Measurements from ENCODE around the gene BBS9.
A peak's percentile ranks its signal among the peaks of the same experiment; 100 is the strongest.
"Not testable (repeated sequence)": the region's sequence is repeated elsewhere in the genome, so short reads cannot be mapped to it uniquely, and the experiment has no call there.

Gene BBS9

DNA sequence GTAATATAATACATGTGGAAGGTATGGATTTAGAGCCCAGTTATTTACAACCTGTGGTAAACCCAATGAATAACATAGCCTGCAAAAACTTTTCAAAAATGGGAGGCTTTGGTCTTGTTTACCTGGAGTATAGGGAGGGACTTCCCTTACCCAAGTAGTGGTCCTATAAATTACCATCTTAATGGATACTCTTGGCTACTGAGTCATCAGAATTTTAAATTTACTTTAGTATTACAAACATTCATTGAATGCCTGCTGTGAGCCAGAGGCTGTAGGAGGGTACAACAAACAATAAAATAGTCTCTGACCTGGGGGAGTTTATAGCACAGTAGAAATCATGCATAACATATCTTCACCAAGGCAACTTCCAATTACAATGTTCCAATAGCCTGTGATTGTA lies 365.1 kb downstream of the BBS9 start:
- peak; percentile 20 for DNase-seq (ENCODE audit: low read depth, low spot score)

DNA sequence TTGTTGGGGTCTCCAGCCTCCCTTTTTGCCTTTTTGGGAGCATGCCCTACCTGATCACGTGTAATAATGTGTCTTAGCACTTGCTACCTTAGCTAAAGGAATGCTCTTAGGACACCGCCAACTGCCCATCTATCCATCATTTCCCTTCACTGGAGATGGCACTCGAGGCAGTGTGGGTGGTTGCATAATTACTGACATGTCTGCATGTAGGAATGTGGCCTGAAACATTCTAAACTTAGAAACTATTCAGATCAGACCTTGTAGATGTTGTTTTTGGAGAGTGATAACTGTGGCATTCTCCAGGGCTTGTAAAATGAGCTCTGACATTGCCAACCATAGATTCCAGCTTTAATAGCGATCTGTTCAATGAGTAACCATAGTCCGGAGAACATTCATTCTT lies 365.8 kb downstream of the BBS9 start:
- DNase-seq (ENCODE audit: low read depth, low spot score) = no peak

DNA sequence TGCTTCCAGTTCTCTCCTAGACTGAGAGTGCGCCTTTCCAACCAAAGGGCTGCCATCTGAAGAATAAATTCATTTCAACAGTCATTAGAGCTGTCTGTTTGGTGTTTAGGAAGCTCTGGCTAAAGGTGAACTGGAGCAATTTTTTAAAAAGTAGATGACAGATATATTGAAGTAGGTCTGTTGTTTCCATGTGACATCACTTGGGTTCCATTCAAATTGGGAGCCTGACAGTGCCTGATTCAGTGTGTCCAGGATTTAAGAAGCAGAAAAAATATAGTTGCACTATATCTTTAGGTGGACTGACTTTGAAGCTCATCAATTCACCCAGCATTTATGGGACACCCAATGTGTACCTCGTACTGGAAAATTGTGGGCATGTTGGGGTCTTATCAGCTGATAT lies 367.7 kb downstream of the BBS9 start:
- no peak for DNase-seq (ENCODE audit: low read depth, low spot score)

DNA sequence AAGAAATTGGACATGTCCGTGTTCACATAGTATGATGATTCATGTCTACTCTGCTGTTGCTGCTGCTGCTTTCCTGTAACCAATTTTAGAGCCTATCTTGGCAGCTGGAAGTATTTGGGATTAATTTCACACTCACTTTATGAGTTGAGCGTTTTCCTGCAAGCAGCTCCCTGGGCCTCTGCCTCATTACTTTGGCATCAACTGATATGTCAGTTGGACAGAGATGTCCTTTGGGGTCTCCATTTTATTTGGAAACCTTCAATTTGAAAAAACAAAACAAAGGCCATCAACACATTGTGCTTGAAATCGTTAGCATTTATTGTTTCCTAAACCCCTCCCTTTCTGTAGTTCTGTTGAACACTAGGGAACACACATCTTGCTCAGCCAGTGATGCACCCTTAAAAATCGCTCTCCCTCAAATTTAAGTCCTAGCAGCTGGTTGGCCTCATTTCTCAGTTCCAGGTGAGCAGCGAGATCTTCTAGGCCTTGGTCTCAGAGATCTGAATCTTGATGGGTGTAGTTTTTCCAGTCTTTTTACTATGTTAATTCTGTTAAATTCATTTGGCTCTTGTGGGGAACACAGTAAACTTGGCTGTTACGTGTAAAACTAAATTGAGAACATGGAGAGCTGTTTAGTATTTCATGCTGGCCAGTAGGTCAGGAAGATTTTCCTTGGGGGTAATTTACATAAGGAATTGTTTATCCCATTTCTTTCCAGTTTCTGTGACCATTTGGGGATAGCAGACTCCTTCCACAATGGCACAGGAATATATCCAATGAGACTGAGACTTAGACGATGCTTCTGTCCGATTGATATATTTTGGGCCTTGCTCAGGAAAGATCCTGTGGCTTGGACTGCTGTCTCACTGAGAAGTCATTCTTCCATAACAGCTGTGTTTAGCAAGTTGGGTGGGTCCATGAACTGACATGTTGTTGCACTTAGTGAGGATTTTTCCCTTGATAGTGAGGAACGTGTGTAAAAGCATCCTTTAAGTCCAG lies 371.6 kb downstream of the BBS9 start:
- DNase-seq (ENCODE audit: low read depth, low spot score) = no peak

DNA sequence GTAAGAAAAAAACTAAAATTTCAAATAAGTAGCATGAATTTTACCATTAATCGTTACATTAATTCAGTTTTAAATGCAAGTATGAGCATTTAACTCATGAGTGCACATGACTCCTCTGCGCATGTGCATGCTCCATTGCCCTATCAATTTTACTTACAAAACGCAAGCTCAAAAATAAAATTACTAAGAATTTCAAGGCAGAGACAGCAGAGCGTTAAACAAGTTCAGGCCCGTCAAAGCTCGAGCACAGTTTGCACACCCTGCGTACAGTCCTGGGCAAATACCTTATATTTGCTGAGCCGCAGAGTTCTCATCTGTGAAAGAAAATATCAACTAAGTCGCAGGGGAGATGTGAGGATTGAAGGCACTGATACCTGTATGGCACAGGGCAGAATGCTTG lies 373.6 kb downstream of the BBS9 start:
- no peak for DNase-seq (ENCODE audit: low read depth, low spot score)

DNA sequence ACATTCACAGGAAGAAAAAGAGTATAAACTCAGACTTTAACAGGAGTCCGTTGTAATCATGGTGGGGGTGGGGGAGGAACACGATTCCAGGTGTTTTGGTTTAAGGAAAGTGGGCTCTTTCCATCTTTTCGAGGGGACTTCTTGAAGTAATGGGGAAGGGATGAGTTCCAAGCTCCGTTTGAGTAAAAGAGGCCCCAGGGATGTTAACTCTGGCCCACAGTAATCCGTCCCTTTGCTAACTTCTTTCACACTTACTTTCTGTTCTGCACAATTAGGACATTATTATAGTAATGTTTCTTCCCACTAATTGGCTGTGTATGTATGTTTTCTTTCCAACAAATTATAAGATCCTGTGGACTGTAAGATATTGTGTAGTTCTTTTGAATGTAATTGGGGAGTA lies 374.4 kb downstream of the BBS9 start:
- no peak for DNase-seq (ENCODE audit: low read depth, low spot score)

DNA sequence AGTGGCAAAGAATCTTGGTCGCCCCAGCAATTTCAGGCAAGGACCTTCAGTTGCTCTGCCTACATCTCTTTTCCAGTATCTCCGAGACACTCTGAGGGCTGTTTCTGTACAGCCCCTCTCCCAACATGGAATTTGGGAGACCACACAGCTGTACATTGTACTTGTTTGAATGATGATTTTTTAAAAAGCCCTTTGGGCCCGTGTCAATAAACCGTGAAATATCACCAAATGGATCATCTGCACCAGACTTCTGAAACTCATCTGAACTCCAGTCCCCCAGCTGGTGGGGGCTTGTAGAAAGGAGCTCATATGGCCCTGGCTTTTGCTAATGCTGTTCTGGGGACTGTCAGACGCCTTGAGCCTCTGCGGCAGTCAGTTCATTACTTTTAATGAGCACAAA lies 374.9 kb downstream of the BBS9 start:
- no peak for DNase-seq (ENCODE audit: low read depth, low spot score)

DNA sequence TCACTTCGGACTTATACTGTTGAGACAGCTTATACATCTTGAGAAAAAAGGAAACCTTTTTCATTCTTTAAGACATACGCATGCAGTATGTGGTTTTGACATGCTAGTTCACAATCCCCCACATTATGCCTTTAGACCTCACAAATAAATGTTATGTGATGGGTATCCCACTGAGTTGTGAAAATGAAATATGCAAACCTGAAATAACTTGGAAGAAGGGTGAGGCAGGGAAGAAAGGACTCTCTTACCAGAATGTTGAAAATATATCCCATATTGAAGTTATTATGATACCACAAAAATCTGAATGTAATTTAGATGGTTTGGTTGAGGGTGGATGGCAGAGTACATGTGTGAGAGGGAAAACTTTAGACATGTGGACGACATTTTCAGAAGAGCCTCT lies 379.8 kb downstream of the BBS9 start:
- no peak for DNase-seq (ENCODE audit: low read depth, low spot score)

DNA sequence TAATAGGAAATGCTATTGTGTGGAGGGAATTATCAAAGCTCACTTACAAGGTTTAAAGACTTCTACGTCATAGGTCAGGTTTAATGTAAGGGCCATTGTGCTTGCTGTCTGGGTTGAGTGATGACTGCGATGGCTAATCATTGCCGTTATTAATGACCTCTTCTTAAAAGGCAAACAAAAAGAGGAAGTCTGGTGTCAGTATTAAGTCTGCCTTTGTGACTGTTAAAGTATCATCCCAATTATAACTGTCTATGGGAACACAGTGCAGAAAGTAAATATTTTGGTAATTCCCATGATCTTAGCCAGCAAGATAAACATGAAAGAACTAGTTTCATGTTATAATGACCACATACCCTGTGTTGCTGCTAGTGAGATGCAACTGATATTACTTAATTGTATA lies 382.4 kb downstream of the BBS9 start:
- DNase-seq (ENCODE audit: low read depth, low spot score) = no peak

DNA sequence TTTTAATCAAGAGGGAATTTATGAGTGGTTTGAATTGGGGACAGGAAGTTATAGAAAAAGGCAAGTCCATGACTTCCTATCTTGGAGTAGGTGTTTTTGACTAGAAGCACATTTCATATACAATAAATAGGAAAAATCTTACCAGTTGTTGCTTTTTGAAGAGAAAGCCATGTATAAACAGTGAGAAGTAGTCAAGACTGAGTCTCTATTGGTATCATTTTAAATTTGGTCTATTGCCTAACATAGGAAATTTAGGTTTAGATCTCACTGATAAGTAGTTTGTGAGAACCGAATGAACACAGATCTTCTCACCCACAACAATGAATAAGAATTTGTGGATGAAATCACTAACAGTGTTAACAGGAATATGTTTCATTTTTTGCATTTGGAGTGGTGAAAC lies 387.2 kb downstream of the BBS9 start:
- DNase-seq (ENCODE audit: low read depth, low spot score) = no peak

DNA sequence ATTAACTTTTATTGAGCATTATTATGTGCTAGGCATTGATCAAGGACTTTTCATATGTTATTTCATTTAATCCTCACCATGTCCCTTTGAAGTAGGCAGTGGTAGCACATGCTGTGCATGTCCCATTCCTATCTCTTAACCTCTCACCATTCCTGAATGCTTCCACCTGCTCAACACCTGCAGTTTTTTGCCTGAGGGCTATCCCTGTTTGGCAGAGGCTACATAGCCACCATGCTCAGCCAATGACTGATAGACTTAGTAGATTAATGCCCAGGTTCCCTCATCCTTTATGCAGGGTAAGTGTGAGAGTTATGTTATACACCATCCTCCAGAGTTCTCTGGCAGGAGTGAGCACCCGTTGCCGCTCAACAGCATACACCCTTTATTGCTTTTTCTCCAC lies 387.8 kb downstream of the BBS9 start:
- no peak for DNase-seq (ENCODE audit: low read depth, low spot score)

DNA sequence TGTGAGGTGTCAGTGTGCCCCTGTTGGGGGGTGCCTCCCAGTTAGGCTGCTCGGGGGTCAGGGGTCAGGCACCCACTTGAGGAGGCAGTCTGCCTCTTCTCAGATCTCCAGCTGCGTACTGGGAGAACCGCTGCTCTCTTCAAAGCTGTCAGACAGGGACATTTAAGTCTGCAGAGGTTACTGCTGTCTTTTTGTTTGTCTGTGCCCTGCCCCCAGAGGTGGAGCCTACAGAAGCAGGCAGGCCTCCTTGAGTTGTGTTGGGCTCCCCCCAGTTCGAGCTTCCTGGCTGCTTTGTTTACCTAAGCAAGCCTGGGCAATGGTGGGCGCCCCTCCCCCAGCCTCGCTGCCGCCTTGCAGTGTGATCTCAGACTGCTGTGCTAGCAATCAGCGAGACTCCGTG lies 397.6 kb downstream of the BBS9 start:
- not testable (repeated sequence) for DNase-seq (ENCODE audit: low read depth, low spot score)

DNA sequence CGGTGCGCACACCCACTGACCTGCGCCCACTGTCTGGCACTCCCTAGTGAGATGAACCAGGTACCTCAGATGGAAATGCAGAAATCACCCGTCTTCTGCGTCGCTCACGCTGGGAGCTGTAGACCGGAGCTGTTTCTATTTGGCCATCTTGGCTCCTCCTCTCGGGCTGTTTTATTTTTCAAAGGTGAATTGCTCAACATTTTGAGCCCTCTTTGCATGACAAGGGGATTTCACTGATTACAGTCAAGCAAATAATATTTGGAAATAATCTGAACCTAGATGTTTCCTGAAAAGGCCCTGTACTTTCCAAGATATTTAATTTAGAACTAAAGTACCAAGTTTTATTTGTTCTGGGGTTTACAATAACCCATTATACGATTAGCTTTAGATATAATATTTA lies 398.2 kb downstream of the BBS9 start:
- DNase-seq (ENCODE audit: low read depth, low spot score) = not testable (repeated sequence)

DNA sequence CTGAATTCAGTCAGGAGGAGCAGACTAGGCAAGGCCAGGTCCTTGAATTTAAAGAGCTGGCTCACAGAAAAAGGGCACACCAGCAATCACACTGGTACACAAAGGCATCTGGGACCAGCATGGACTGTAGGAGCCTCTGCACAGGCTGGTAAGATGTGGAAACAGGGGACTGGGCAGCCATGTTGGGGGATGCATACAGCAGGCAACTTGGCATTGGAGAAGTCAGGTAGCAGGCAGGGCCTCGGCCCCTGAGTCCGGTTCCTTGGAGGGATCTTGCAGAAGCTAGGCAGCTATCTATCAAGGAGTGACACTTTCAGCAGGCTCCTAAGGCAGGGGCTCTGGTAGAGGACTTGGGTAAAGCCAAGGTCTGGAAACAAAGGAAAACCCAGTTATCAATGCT lies 399.7 kb downstream of the BBS9 start:
- DNase-seq (ENCODE audit: low read depth, low spot score) = no peak

DNA sequence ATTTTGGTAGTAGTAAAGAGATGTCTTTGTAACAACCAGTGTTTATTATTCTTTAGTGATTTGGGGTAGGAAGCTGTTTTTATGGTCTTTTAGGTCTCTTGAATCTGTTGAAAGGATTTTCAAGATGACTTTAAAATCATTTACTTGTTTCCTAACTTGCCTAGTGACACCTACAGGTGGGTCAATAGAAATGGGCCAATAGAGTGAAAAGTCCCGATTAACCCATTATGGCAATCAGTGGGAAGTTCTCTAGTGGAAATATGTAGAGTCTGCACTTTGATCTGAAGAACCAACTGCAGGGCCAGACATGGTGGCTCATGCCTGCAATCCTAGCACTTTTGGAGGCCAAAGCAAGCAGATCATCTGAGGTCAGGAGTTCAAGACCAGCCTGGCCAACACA lies 401.3 kb downstream of the BBS9 start:
- DNase-seq (ENCODE audit: low read depth, low spot score) = no peak

DNA sequence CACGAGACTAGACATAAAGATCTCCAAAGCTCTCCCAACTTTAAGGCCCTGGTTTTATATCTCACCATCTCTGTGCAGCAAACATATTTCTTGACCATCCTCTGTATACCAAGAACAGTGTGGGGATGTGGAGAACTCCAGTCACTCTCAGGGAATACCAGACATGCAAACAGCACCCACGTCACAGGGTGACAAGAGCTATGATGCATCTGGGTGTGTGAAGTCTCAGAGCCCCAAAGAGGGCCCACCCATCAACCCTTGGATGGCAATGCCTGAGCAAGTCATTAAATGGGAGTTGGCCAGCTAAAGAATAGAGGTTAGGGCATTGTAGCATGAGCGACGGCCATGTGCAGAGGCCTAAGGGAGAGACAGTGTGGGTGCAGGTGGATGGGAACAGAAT lies 402.5 kb downstream of the BBS9 start:
- DNase-seq (ENCODE audit: low read depth, low spot score) = no peak

DNA sequence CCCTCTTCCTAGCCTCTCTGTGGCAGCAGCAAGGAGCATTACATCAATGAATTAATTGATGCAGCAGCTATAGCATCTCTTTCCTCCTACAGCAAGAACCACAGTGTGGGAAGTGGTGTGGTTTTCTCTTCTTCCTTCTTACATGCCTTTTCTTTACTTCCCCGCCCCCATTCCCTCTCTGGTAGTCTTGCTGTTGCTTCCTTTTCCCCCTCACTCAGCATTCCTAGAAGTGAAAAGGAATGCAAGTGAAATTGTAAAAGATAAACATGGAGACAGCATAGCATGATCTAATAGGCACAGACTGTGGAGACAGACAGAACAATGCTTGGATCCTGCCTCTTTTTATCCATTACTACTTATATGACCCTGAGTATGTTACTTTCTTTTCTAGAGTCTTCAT lies 405.5 kb downstream of the BBS9 start:
- DNase-seq (ENCODE audit: low read depth, low spot score) = no peak

DNA sequence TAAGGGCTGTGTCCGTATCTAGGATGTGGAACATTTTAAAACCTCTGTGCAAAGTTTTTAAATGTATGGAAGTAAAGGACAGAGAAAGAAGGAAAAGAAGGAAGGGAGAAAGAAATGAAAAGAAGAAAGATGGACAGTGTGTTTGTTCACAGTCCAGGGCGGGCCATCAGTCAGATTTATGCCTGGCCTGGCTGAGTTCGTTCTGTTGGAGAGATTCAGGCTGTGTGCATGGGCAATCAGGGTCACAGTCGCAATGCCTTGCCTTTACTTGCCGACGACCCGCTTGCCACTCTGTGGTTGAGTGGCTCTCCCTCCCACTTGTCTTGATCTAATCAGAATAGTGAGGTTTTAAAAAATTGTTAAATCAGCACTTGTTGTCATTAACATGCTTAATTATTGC lies 406.6 kb downstream of the BBS9 start:
- DNase-seq (ENCODE audit: low read depth, low spot score) = no peak

DNA sequence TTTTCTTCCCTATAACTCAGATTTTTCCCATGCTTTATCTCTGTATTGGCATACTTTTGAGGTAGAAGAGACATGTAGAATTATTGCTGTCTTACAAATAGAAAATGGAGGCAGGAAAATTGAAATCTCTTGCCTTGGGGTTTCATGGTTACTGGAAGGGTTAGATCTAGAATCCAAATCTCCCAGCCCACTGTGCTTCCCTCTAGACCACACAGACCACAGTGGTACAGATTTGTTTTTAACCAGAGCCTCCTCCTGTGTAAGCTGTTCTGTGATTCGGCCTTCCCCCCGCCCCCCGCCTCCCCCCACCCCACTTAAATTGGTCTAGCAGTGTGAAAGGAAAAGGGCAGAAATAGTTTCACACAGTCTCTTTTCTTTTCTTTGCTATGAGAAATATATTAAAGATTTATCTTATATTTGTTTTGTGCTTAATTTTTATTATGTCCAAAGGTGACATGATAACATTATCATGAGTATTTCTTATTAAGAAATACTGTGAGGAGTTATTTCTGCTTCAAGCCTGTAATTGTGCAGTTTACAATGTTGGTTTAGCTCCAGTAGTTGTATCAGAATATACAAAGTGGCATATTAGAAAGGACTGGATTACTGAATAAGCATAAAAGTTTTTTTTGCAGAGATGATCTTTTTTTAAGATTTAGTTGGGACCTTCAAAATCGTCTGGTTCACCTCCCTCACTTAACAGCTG lies 407.2 kb downstream of the BBS9 start:
- DNase-seq (ENCODE audit: low read depth, low spot score) = no peak

DNA sequence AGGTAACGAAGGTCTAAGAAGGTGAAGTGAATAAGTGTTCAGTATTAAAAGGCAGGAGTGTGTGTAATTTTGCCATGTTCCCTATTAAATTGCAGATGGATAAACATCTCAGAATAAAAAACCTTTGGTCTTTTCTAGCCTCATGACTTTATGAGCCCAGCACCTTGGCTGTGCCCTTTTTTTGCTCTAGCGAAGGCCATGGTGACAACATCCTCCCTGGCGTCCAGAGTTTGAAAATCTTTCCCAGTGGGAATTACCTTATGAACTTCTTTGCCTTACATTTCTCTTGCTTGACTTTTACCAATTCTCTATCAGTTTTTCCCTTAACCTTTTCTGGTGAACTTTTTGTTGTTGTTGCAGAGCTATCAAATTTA lies 407.7 kb downstream of the BBS9 start:
- no peak for DNase-seq (ENCODE audit: low read depth, low spot score)

DNA sequence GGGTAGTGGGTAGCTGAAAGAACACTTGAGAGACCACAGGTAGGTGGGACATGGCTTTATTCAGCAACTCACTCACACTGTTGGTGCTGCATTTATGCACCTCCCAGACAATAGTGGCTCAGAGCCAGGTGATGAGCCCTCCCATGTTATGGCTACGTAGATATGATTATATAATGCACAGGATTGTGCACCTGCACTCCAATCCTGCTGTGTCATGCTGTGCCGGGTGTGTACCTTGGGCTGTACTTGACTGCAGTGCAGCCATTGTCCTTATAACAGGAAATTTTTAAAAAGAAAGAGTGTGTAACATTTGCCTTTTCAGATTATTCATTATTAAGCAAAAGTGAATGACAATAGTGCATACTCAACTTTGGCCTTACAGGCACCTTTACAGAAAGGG lies 409.8 kb downstream of the BBS9 start:
- no peak for DNase-seq (ENCODE audit: low read depth, low spot score)

DNA sequence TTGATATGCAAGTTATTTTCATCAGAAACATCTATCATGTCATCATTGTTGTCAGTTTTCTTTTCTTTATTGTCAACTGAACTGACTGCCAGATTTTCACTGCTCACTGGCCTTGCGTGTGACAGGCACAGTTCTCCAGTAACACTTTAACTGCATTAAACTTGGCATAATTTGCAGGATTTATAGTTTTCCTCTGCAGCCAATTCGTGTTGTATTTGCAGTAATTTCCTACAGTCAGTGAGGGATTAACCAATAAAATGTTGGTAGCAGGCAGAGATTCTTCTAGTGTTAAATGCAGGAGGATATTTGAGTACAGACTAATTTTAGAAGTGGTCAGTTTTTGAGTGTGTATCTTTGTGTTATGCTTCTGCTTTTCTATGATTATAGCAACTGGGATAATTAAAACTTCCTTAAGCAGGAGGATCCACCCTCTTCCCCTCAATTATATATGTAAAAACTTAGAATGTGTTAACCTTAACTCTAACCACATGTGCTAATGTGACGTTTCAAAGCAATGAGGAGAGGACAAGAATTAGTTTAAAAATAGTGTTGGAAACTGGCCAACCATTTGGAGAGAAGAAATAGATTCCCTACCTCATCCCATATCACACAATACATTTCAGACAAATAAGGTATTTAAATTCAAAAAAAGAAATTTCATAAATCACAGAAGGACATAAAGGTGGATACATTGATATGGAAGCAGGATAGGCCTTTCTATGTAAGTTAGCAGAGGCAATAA lies 410.5 kb downstream of the BBS9 start:
- no peak for DNase-seq (ENCODE audit: low read depth, low spot score)

Data from smooth muscle cell of the brain vasculature (primary cell).